8988T (cell line): ENCODE results near the gene PRKACB.
"Not testable (repeated sequence)": the region's sequence is repeated elsewhere in the genome, so short reads cannot be mapped to it uniquely, and the experiment has no call there.

ENCODE experiments used
- DNase-seq: peaks from one replicate; pipeline ENCODE4 v3.0.0; 2011

Gene PRKACB

DNA sequence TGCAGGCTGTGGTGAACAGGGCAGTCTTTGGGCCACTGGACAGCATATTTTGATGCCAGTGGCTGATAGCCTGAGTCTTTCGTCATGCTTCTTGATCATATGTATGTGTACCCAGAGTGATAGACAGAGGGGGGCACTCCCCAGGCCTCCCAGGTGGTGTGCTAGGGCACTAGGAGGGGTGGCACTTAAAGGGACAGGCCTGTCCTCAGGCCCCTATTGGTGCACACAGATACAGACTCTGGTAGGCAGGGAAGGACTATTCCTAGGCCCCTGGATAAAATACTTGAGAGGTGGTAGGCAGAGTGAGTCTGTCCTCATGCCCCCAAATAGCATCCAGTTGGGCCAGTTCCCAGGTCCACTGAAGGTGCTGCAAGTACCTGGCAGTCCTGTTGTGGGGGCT lies 80.8 kb downstream of the PRKACB start:
- no peak for DNase-seq

DNA sequence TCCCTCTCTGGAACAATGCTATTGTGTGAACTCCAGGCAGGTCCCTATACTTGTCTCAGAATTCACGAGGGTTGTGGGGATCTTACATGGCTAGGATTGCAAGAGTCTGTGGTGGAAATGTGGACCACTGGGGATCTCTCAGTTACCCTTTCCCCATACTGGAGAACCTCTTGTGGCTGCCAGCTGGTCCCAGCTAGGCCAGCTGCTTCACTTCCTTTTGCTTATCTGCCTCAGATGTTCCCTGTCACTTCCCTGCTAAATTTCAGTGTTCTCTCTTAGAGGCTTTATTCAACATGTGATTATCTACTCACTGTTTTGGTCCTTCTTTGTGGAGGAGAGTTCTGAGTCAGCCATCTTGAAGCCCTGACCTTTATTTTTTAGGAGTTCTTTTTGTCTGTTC lies 81.6 kb downstream of the PRKACB start:
- no peak for DNase-seq

GRCh38 chr1:84232676-84233075 lies 88.6 kb downstream of the PRKACB start:
- DNase-seq = not testable (repeated sequence)

- no peak for DNase-seq
These were observed 92.2 kb downstream of the PRKACB start for GRCh38 chr1:84236256-84236655.

- DNase-seq = no peak
These were observed 98.6 kb downstream of the PRKACB start for GRCh38 chr1:84242641-84243040.

- no peak for DNase-seq
These were observed 101.5 kb downstream of the PRKACB start for GRCh38 chr1:84245563-84245962.

GRCh38 chr1:84246213-84246612 lies 102.1 kb downstream of the PRKACB start:
- DNase-seq = no peak

DNA sequence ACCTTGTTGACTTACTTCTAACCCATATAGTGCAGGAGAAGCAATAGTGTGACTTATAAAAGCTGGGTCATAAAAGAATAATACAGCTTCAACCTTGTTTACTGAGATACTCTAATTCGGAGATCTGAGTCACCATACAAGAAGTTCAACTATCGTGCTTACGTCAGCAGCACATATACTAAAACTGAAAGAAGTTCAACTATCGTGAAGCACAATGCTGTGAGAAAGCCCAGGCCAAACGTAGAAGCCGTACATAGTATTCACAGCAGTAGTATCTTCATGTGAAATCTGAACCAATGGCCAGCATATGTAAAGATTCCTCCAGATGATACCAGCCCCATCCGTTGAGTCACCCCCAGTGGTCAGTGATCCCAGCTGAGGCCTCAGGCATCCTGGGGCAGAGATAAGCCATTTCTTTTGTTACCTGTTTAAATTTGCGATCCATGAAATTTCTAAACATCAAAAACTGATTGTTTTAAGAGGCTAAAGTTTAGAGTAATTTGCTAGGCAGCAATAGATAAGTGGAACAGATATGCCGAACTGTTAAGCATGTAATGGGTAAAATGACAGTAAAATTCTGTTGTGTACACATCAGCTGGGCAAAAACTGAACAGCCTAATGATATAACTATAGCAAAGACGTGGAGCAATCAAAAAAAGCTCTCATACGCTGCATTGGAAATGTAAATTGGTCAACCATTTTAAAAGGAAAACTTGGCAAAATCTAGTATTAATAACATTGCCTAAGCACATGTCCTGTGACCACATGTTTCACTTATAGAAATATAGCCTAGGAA lies 103.6 kb downstream of the PRKACB start:
- DNase-seq = peak; percentile 10

- no peak for DNase-seq
These were observed 106.6 kb downstream of the PRKACB start for GRCh38 chr1:84250668-84251067.

GRCh38 chr1:84253036-84253435 lies 109.0 kb downstream of the PRKACB start:
- no peak for DNase-seq

GRCh38 chr1:84253891-84254290 lies 109.8 kb downstream of the PRKACB start:
- no peak for DNase-seq

DNA sequence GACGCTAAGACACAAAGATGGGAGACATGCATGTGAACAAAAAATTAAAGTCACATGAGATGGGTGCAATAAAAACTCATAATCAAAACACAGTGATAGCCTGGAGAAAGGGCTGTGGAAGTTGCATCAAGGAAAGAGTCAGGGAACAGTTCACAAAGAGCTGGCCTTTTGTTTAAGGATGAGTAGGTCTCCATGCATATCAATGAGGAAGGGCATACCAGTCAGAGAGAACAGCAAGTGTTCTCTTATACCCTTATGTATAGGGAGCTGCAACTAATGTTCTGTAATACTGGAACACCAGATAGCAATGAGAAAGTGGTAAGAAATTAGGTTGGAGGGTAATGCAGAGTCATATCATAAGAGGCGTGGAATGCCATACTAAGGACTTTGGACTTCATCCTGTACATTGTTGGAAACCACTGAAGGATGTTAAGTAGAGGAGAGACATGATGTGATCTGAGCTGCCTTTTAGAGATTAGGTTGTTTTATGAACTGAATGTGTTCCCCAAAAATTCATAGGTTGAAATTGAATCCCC lies 110.7 kb downstream of the PRKACB start:
- no peak for DNase-seq

- no peak for DNase-seq
These were observed 111.5 kb downstream of the PRKACB start for GRCh38 chr1:84255582-84255981.

GRCh38 chr1:84257617-84258016 lies 113.5 kb downstream of the PRKACB start:
- DNase-seq = no peak

- no peak for DNase-seq
These were observed 115.3 kb downstream of the PRKACB start for GRCh38 chr1:84259376-84259775.

DNA sequence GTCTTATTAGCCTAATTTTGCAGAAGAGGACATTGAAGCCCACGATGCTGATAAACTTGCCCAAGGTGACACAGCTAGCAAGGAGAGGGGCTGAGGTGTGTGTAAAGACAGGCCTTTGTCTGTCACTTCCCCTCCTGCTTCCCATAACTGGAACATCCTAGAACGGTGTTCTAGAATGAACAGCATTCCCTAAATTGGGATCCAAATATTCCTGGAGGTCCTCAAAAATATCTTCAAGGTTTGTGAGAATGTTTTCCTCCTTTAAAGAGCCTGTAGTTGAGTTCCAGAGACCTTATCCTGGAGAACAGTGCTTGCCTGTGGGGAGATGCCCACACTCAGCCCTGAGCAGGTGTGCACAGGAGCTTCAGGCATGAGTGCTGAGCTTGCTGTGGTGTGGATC lies 115.9 kb downstream of the PRKACB start:
- no peak for DNase-seq

DNA sequence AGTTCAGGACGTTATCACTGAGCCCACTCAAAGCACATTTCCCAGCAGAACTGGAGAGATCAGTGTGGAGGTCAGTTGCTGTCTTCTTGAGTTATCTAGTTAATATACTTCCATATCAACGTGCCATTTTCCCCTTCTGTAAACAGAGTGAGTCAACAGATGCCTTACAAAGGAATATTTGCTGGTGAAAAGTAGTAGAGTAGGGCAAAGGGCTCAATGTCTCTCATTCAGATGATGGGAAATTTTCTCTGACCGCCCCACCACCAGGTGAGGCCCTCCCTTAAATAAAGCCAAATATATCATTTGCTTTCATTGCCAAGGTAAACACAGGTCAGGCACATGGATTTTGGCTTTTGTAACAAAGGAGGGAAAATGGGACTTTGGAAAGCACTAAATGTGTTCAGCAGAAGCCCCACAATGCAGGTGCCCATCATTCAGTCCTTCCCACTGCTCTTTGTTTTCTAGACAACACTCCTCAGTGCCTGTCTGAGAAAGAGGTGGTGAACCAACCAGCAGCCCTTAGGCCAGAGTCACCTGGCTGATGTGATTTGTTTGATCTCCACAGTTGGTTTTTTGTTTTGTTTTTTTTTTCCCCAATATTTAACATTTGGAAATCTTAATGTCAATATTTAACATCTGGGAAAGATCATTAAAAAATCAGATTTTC lies 116.9 kb downstream of the PRKACB start:
- DNase-seq = no peak

DNA sequence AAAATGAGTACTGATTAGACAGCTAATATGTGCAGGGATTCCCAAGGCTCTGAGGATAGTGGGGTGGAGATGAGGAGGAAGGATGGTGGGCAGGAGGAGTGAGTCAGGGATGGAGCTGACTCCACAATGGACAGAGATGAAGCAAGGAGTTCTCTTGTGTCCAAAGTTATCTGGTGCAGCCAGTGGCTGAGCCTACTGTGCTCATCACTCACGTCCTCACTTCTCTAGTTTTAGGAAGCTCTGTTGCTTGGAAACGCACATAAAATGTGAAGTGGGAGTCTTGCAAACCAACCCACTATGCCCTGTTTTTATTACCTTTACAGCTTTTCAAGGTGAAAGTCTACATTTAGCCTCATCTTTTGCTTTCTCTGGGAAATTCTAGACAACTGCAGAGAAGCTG lies 120.9 kb downstream of the PRKACB start:
- DNase-seq = no peak

DNA sequence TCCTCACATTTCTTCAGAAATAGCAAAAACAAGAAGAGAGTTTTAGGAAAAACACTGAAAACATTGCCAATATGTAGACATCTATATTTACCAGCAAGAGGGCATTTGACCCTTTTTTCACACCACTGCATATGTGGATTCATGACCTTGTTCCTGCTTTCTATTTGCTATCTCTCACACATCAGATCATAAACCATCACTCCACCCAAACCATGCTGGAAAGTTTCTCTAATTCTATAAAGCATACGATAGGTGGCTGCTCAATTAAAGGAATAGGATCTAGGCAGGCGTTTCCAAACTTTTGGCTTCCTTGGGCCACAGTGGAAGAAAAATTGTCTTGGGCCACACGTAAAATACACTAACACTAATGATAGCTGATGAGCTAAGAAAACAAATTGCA lies 121.8 kb downstream of the PRKACB start:
- DNase-seq = no peak

- no peak for DNase-seq
These were observed 122.7 kb downstream of the PRKACB start for GRCh38 chr1:84266748-84267147.

GRCh38 chr1:84267476-84267875 lies 123.4 kb downstream of the PRKACB start:
- no peak for DNase-seq

DNA sequence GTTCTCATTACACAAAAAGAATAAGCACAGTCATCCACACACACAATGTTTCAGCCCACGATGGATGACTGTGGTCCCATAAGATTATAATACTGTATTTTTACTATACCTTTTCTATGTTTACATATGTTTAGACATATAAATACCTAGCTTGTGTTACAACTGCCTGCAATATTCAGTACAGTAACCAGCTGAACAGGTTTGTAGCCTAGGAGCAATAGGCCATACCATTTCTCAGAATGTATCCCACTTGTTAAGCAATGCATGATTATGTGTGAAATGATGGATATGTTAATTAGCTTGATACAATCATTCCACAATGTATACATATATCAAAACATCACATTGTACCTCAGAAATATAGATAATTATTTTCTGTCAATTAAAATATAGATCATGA lies 124.3 kb downstream of the PRKACB start:
- DNase-seq = no peak

DNA sequence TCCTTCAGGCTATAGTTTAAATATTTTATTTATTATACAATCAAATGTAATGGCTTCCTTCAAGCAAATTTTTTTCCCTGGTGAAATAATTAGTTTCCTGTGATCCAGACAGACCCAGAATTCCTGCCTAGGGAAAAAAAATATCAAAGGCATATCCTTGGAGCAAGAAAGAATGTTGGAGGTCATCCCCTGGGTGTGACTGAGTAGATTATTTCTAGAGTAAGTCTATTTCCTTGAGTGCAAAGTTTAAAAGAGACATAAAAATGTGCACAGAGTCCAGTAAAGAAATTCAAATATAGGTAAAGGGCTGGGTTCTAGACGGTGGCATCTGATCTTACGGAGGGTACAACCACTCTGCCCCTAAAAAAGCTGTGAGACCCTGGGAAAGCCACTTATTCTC lies 125.2 kb downstream of the PRKACB start:
- no peak for DNase-seq

- no peak for DNase-seq
These were observed 127.5 kb downstream of the PRKACB start for GRCh38 chr1:84271441-84272151.
